Neutrophil (primary cell): ENCODE measurements around the gene PIEZO2.
"Not testable (repeated sequence)": the region's sequence is repeated elsewhere in the genome, so short reads cannot be mapped to it uniquely, and the experiment has no call there.

Experiments used
- H3K27ac ChIP-seq: fragments of 200-600 bp; sonication (generic); 2 replicates; pipeline ENCODE4 v1.5.1; 2016; ENCODE audit warnings: mild to moderate bottlenecking, moderate library complexity
- H3K27me3 ChIP-seq: fragments of 200-600 bp; sonication (generic); 2 replicates; pipeline ENCODE4 v1.6.0; 2016; ENCODE audit warnings: mild to moderate bottlenecking
- H3K36me3 ChIP-seq: fragments of 200-600 bp; sonication (generic); 2 replicates; pipeline ENCODE4 v1.5.1; 2017
- H3K4me1 ChIP-seq, 2 experiments: fragments of 200-600 bp in 1 of 2; sonication (generic) in 1 of 2; 1 replicate in 1 of 2; 2 replicates in 1 of 2; pipeline versions ENCODE4 v1.5.1 to v1.6.1; 2013 to 2016; ENCODE audit warnings: low read depth in 1 of 2, low read length in 1 of 2, mild to moderate bottlenecking in 1 of 2, moderate library complexity in 1 of 2; ENCODE audit not compliant: control insufficient read depth in 1 of 2, insufficient read depth in 1 of 2
- H3K4me3 ChIP-seq, 2 experiments: fragments of 200-600 bp in 1 of 2; sonication (generic) in 1 of 2; 1 replicate in 1 of 2; 2 replicates in 1 of 2; pipeline ENCODE4 v1.5.1; 2013 to 2016; ENCODE audit warnings: low read depth in 1 of 2, low read length in 1 of 2, mild to moderate bottlenecking in 1 of 2, moderate library complexity in 1 of 2
- H3K9me3 ChIP-seq: fragments of 200-600 bp; sonication (generic); 2 replicates; pipeline ENCODE4 v1.5.1; 2016
- CTCF ChIP-seq: fragments of 200-600 bp; sonication (generic); IDR thresholded peaks from 2 replicates; pipeline ENCODE4 v1.5.1; 2016; ENCODE audit warnings: antibody characterized with exemption

Gene PIEZO2

DNA sequence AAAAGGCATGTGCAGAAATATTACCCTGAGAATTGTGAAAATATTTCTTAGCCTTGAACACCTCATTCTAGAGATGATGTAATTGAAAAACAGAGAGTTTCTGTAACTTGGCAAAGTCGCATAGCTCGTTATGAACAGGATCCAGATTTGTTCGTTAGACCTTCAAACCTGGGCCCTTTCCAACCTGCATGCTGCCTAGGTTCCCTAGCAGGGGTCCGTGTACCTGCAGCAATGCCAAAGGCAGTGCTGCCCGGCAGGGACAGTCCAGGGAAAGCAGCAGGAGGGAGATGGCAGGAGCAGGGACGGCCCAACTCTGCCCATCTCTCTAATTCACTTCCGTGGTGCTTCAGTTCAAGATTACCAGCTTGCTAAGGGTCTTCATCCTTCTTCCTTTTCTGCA is 12.0 kb downstream of the PIEZO2 start:
- no peaks in the 10 kb centered on the region for H3K36me3 ChIP-seq
- no peaks in the 10 kb centered on the region for H3K4me1 ChIP-seq
- no peaks in the 10 kb centered on the region for H3K9me3 ChIP-seq
- no peak overlapping the region for H3K27ac ChIP-seq
- H3K27me3 ChIP-seq = no peaks in the 10 kb centered on the region
- no peak overlapping the region for H3K4me3 ChIP-seq
- TF ChIP-seq CTCF = no peak

DNA sequence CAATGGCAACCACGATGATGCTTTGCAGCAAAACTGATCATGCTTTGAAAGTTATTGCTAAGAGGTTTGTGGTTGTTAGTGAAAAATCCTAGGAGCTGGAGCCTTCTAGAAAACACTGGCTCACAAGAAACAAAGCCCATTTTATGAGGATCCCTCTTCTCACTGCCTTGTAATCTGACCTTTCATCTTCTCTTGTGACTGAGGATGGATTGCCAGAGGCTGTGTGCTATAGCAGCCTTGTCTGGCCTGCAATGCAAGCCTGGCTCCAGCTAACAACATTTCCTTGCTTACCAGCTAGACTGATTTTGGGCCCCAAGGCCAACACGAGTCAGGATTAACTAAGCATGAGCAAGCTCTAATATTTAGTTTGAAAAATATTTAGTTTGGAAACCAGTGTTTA is 13.1 kb downstream of the PIEZO2 start:
- TF ChIP-seq CTCF = no peak
- no peaks in the 10 kb centered on the region for H3K9me3 ChIP-seq
- H3K27ac ChIP-seq = no peak overlapping the region
- H3K36me3 ChIP-seq = no peaks in the 10 kb centered on the region
- no peaks in the 10 kb centered on the region for H3K27me3 ChIP-seq
- no peak overlapping the region for H3K4me3 ChIP-seq
- no peaks in the 10 kb centered on the region for H3K4me1 ChIP-seq

DNA sequence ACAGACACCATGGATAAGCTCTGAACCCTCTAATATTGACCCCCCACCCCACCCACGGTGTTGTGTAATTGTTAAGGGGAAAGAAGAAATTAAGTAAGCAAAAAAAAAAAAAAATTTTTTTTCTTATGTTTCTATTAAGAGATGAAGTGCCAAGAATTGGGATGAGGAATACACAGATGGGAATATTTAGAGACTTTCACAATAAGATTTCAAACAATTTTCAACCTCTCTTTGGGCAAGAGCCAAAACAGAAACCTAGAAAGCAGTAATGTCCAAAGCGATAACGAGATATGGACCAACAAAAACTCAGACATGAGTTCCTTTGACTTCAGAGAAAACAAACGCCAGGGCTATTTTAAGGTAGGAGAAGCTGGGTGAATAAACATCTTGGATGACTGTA is 14.4 kb downstream of the PIEZO2 start:
- H3K27ac ChIP-seq = no peak overlapping the region
- H3K4me1 ChIP-seq = no peaks in the 10 kb centered on the region
- H3K36me3 ChIP-seq = no peaks in the 10 kb centered on the region

DNA sequence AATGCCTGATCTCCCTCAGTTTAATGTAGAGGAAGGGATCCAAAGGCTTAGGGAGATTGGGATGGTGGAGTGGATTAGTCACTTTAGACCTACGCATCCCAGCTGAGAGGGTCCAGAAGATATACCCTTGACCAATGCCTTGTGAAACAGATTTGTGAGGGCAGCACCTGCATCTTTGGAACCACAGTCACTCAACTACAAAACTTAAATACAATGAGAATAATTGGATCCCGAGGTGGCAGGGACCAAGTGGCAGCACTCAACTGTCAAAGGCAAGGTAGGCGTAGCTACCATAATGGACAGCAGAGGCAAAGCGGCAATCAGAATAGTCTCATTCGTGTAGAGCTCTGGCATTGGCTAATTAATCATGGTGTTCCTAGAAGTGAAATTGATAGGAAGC is 20.3 kb downstream of the PIEZO2 start:
- not testable (repeated sequence) for H3K9me3 ChIP-seq, H3K27ac ChIP-seq, H3K4me1 ChIP-seq, H3K27me3 ChIP-seq, H3K4me3 ChIP-seq, H3K36me3 ChIP-seq

More for the DNA sequence above, 14.4 kb downstream of the PIEZO2 start:
- no peaks in the 10 kb centered on the region for H3K9me3 ChIP-seq
- H3K27me3 ChIP-seq = no peaks in the 10 kb centered on the region
- TF ChIP-seq CTCF = no peak
- H3K4me3 ChIP-seq = no peak overlapping the region

- Histone ChIP-seq H3K27me3 (no peaks in the 10 kb centered on the region), H3K4me1 (no peaks in the 10 kb centered on the region), H3K9me3 (no peaks in the 10 kb centered on the region), H3K27ac (no peak overlapping the region), H3K36me3 (no peaks in the 10 kb centered on the region), H3K4me3 (no peak overlapping the region)
- no peak for TF ChIP-seq CTCF
These were observed 23.7 kb downstream of the PIEZO2 start for GRCh38 chr18:11125492-11126315.

GRCh38 chr18:11124054-11124453 is 25.3 kb downstream of the PIEZO2 start:
- H3K27ac ChIP-seq = no peak overlapping the region
- H3K9me3 ChIP-seq = no peaks in the 10 kb centered on the region
- no peaks in the 10 kb centered on the region for H3K4me1 ChIP-seq
- H3K36me3 ChIP-seq = no peaks in the 10 kb centered on the region
- no peaks in the 10 kb centered on the region for H3K27me3 ChIP-seq
- no peak for TF ChIP-seq CTCF
- no peak overlapping the region for H3K4me3 ChIP-seq
